Endometrium (tissue), 2 donors: Measurements from ENCODE around the gene FXN.
"Not testable (repeated sequence)": the region's sequence is repeated elsewhere in the genome, so short reads cannot be mapped to it uniquely, and the experiment has no call there.

Experiments used
- FAIRE-seq: peaks from 2 replicates; lab custom pipeline; 2012; peaks lifted over from hg19 to GRCh38; lab: Jason Lieb, UNC
- donor health status: control.
- donor health status: control.

FXN gene

DNA sequence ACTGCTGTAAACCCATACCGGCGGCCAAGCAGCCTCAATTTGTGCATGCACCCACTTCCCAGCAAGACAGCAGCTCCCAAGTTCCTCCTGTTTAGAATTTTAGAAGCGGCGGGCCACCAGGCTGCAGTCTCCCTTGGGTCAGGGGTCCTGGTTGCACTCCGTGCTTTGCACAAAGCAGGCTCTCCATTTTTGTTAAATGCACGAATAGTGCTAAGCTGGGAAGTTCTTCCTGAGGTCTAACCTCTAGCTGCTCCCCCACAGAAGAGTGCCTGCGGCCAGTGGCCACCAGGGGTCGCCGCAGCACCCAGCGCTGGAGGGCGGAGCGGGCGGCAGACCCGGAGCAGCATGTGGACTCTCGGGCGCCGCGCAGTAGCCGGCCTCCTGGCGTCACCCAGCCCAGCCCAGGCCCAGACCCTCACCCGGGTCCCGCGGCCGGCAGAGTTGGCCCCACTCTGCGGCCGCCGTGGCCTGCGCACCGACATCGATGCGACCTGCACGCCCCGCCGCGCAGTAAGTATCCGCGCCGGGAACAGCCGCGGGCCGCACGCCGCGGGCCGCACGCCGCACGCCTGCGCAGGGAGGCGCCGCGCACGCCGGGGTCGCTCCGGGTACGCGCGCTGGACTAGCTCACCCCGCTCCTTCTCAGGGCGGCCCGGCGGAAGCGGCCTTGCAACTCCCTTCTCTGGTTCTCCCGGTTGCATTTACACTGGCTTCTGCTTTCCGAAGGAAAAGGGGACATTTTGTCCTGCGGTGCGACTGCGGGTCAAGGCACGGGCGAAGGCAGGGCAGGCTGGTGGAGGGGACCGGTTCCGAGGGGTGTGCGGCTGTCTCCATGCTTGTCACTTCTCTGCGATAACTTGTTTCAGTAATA is at the start of gene FXN:
FXN (plus strand) TSS at position 315 of the 871 bp plus-strand sequence; CDS start at position 346, 31 bp downstream.
- FAIRE-seq = no peak

DNA sequence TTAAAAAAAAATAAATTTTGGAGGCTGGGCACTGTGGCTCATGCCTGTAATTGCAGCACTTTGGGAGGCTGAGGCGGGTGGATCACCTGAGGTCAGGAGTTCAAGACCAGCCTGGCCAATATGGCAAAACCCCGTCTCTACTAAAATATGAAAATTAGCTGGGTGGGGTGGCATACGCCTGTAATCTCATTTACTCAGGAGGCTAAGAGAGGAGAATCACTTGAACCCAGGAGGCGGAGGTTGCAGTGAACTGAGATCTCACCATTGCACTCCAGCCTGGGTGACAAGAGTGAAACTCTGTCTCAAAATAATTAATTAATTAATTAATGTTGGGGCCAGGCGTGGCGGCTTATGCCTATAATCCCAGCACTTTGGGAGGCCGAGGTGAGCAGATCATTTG is 48.6 kb upstream of the FXN start:
- not testable (repeated sequence) for FAIRE-seq

DNA sequence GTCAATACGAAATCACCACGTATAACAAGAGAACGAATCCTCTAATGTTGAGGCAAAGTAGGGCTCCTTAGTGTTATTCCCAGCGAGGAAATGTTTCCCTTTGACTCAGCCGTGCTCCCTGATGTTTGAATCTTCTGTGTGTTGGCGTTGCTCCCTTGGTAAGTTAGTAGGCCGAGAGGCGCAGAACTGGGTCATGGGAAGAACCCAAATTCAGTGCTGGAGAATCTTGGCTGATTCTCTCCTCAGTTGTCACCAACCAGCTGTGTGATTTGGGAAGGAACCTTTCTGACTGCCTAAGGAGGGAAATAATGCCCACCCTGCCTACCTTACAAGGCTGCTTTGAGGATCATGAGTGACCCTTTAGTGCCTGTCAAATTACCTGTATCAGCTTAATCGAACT is 44.1 kb upstream of the FXN start:
- FAIRE-seq = no peak

DNA sequence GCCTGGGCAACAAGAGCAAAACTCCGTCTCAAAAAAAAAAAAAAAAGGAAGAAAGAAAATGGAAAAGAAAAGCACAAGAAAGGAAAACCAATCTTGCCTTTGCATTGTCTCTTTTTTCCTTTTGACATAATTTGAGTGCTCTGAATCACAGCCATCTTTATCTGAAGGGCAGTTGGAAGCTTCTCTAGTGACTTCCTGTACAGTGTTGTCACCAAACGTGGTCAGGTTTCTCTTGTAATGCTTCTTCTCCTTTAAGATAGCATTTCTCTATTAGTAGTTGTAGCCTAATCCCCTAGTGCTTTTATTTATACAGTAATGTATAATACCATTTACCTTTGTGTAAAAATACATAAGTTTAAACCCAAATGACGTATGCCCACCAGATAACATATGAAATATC is 39.8 kb upstream of the FXN start:
- FAIRE-seq = no peak

DNA sequence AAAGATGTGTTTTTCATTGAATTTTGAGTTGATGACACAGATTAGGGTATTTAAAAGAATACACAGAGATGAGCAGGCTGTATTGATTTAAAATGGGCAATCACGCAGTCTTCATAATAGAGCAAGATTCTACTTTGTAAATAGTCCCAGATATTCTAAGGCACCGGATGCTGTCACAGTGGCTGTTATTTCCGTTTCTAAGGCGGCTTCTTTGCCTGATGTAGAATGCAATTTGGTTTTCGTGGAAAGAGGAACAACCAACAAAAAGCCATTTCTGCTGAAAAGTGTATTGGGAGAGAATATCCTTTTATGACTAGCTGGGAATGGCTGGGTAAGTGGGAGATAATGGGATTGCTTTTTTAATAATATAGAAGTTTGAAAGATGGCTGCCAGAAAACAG is 39.1 kb upstream of the FXN start:
- no peak for FAIRE-seq

DNA sequence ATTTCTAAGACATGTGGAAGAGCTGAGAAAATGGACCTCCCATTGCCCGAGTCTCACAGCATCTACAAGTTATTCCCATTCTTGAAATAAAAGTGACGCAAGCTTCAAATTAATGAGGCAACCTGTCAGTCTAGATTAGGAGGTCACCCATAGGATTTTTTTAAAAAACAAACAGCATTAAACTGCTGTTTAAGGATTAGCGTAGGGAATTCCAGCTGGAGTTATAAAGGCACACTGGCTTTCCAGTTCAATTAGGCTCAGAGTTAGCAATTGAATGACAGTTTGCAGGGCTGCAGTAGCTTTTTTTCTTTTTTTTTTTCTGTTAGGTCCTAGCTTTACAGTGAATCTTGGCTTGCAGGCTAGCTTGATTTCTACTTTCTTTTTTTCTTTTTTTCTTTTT is 37.9 kb upstream of the FXN start:
- no peak for FAIRE-seq

DNA sequence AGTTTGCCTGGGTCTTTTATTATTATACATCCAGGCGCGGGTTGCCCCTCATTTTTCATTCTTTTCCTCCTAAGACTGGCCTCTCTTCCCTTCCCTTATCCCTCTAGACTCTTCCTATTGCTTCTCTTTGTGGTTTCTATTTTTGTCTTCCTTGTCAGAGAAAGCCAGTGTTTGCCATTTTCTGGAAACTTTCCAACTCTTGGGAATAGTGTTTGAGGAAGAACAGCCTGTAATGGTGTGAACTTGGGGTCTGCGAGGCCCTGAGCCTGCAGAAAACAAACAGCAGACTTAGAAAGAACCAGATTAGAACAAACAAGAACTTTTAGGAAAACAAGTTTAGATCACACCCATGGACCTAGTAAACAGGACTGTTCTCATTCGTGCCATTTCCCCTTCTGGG is 37.2 kb upstream of the FXN start:
- FAIRE-seq = no peak

DNA sequence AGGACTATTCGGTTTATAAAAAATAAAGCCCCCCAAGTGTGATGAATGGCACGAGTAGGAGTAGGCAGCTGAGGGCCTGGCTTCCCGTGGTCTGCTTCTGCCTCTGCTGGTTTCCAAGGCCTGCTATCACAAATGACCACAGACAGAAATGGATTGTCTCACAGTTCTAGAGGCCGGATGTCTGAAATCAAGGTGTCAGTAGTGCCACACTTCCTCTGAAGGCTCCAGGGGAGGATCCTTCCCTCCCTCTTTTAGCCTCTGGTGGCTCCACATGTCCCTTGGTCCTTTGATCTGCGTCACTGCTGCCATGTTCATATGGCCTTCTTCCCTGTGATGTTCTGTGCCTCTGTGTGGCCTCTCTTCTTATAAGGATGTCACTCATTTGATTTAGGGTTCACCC is 36.7 kb upstream of the FXN start:
- no peak for FAIRE-seq

DNA sequence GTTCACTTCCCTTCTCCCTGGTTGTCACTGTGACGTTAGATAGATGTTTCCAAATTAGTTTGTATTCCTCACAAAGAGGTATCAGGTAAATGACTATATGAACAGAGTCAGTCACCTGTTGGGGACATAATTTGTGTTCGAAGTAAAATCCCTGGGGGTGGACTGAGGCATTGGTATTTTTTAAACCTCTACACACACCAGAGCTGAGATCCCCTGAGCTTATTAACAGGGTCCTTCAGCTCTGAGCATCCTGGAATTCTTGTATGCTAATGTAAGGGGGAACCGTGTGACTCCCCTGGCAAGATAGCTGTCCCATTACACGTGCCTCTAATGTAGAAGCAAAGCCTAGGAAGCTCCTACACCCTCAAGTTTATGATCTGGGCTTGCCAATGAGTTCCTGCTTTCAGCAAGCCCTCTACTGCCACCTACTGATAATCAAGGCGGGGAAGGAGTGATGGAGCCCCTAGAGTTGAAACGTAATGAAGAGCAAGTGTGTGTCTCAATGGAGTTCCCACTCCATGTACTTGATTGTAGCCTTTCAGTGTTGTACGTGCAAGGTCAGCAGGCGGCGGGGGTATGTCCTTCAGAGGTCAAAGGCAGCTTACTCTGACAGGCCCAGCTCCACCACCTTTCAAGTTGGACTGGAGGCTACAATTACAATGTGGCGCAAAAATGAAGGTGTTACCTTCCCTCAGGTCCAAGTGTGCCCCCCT is 36.0 kb upstream of the FXN start:
- FAIRE-seq = peak; percentile 31

DNA sequence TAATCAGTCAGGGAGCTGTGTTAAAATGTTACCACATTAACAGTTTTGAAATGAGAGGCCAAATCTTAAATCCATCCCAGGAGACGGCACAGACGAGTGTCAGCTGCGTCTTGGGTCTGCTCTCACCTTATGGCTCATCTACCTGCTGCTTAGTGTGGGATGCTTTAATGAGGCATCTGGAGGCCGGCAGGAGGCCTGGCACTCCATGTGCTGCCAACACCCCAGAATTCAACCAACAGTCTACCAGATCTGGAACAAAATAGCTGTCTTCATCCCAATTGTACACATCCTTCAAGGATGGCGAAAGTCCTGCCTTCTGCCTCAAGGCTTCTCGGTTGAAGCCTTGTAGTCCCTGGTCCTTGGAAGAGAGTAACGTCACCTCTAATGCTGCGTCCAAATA is 33.6 kb upstream of the FXN start:
- FAIRE-seq = no peak

DNA sequence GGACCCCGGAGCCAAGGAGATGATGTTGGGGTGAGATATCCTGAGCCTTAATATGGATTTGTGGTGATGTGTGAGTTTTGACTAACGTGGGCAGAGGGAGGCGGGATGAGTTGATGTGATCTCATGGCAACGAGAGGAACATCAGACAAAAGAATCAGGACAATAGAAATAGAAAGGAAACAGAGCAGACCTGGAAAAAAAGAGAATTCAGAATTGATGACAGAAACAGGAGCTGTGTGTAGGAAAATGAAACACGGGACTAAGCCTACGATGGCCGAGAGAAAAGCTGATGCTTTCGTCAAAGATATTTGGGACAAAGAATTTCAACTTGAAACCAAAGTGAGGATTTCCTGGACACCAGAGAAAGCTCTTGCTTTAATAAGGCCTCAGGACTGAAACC is 32.5 kb upstream of the FXN start:
- no peak for FAIRE-seq

DNA sequence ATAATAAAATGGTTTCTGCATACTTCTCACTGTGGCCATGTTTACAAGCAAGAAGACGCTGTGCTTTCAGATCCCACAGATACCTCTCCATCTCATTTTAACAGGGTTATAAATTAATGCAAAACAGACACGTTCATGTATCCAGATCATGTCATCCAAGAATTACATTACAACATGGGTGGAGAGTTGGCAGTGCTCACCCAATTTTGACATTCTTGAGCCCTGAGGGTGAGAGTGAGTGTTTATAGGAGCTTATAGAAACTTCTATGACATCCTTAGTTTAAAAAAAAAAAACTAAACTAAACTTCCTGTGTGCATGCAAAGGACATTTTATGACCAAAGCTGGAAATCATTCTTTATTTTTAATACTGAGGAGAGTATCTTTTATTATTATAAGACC is 30.7 kb upstream of the FXN start:
- FAIRE-seq = no peak

DNA sequence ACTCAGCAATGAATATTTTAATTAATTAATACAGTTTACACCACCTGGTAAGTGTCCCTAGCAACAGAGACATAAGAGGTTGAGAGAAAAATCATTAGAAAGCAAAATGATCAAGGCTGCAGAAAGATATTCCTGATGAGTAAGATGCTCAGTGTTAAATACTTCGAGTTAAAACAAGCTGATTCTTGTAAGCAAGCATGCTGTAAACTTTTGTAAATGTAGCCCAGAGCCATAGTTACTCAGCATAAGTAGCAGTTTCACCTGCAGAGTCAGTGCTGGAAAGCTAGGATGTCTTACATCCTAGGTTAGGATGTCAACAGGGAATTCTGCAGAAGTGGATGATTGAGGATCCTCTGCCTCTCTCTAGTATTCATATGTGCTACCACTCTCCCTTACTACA is 25.8 kb upstream of the FXN start:
- FAIRE-seq = no peak

DNA sequence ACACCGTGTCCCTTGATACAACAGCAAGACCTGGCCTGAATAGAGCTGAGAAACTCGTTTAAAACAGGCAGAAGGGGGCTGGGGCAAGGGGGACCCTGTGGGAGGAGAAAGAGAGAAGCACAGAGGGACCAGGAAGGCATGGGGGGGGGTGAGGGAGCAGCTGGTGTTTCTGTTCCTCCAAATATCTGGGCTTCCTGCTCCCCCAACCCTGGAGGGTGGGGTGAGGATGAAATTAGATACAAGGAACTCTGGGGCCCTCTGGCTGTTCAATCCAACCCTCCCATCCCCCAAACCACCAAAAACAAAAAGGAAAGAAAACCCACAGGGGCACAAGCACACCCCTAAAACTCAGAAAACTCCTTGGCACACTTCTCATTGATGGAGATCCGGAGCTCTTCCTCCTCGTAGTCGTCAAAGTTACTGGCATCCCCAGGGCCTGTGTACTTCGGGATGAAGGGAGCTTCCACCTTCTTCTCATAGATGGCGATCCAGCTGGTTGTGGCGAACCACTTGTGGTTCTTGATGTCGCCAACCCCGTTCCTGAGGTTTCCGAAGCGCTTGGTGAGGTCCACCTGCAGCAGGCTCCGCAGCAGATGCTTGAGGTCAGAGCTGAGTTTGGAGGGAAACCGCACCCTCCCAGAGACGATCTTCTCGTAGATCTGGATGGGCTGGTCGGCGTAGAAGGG is 22.7 kb upstream of the FXN start:
- no peak for FAIRE-seq

DNA sequence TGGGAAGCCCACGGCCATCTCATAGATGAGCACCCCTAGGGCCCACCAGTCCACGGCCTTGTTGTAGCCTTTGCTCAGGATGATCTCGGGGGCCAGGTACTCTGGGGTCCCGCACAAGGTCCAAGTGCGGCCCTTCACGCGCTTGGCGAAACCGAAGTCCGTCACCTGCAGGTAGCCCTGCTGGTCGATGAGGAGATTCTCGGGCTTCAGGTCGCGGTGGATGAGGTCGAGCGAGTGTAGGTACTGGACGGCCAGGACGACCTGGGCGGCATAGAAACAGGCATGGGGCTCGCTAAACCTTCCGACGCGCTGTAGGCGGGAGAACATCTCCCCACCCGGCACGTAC is 22.2 kb upstream of the FXN start:
- FAIRE-seq = no peak

DNA sequence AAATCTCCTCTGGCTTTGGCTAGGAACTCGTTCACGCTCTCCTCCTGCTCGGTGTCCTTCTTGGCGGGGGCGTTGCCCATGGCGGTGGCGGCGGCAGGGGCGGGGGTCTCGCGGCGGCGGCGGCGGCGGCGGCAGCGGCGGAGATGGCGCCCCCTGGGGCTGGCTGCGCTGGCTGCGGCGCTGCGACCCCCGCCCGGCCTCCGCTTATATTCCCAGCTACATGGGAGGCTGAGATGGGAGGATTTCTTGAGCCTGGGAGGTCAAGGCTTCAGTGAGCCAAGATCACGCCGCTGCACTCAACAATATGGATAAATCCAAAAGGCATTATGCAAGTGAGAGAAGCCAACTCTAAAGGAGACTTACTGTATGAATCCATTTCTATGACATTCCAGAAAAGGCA is 21.5 kb upstream of the FXN start, which contains the start of gene PRKACG:
PRKACG (minus strand) TSS at position 101 of the 400 bp plus-strand sequence; CDS start at position 80, 21 bp downstream.
- FAIRE-seq = no peak

DNA sequence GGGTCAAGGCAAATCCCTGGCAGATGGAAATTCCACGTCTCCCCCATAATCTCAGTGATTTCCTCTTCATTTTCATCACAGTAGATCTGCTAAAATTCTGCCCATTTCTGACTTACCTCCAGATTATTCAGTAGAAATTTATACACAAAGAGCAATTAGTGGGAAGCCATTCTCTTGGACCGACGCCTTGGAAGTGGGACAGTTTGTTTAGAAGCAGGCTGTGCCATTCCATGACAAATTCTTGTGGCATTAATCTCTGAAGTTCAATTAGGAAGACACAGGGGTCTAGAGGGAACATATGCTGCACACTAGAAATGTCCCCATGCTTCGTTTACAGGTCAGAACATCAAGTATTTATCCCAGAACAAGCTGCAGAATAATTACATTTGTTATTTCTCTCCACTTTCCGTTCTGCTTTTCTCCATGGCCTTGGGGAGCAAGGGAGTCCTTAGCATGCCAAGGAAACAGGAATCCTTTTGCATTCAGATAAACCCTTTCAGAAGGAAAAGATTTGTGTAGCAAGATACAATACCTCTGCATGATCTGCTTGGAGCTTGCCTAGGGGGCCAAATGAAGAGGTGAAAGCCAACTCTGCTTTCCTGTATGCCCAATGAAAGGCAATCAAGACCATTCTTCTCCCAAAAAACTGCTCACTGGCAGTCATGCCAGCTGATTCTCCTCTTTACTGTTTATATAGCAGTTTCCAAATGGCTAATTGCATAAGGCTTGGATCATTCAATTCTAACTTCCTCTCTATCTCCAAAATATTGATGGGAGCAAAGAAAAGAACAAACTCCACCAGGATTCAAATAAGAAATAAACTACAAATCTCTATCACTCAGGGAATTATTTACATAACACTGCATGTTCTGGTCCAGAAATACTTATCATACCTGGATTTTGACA is 19.1 kb upstream of the FXN start:
- no peak for FAIRE-seq

DNA sequence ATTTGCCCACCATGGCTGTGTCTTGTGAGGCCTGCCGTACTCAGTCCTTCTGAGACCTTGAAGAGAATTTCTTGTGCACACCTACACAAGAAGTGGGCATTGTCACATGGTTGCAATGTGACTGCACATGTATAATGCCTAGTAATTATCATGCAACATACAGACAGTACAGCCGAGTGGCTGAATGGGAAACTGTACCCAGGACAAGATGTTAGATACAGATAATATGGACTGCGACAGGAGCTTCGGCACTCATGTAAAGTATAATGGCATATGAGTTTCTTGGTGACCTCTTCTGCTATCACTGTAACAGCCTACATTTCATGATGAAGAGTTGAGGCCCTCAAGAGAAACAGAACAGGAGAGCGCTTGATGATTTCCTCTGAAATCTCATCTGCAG is 16.8 kb upstream of the FXN start:
- no peak for FAIRE-seq

DNA sequence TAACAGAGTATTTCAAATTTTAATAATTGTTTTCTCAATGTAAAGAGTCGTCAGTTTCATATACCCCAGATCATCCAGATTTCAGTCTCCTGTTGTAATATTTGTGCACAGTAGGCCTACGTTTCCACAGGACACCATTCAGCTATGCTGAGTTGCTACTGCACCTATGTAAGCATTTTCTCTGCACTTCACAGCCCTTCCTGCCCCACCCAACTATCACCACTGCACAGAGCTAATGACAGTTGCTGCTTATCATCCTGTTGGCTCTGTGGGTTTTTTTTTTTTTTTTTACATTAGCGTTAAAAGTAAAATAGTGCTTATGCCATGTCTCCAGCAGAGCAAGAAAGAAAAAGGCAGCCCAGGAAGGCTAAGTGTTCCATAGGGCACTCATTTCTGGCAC is 15.7 kb upstream of the FXN start:
- FAIRE-seq = no peak

DNA sequence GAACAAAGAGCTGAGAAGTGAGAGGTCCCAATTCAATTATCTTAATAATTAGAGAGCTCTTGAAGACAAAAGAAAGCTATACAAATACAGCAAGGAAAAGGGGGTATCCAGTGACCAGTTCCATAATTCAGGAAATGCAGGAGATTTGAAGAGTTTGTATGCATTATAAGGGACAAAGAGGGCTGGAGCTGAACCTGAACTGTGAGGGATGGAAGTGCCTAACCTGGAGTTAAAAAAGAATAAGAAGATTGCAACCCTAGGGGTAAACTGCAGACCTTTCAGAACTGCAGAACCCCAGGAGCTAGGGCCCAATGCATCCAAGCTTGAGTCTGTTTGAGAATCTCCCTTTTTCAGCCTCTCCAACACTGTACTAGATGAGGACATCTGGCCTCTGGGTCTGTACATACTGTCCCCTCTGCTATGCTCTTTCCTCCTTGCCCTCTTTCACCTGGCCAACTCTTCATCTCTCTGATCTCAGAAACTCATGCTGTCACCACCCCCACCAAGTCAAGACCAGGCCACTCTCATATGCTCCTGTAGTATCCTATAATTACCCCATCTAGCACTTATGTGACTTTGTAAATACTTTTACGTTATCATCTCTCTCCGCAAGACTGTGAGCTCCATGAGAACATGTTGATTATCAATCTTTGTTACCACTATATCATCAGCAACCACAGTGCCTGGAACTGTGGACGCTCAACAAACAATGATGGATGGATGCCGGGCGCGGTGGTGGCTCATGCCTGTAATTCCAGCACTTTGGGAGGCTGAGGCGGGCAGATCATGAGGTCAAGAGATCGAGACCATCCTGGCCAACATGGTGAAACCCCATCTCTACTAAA is 15.0 kb upstream of the FXN start:
- no peak for FAIRE-seq

DNA sequence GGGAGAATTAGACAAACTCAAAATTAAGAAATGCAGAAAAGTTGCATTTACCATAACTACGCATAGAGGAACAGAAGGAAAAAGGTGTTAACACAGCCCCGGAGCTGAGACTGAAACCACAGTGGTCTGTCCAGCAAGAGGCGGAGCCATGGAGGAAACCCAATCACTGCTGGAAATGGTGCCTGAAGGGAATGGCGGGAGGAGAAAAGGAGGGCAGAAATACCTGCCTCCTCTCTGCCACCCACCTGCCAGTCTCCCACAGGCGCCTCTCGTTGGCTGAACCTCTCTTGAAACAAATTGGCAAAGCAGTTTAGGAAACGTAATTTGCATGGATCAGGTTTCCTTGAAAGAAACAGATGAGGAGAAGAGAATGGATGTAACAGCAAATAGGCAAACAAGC is 11.9 kb upstream of the FXN start:
- FAIRE-seq = no peak
